H54 (cell line): ENCODE results near the gene THSD7B.

Source experiments
- DNase-seq: peaks from one replicate; pipeline ENCODE4 v3.0.0; 2011; ENCODE audit warnings: low spot score, mixed read lengths; ENCODE audit not compliant: insufficient read length
- FAIRE-seq: peaks from 3 replicates; lab custom pipeline; 2011; peaks lifted over from hg19 to GRCh38; lab: Jason Lieb, UNC
- POLR2A ChIP-seq: IDR thresholded peaks from 2 replicates; pipeline ENCODE4 v1.6.1; 2011; ENCODE audit warnings: low read depth, mild to moderate bottlenecking, low read length

Gene THSD7B

GRCh38 chr2:137590102-137590501, 824.8 kb downstream of the THSD7B start:
- TF ChIP-seq POLR2A: no peak
- no peak for DNase-seq
- FAIRE-seq: no peak

DNA sequence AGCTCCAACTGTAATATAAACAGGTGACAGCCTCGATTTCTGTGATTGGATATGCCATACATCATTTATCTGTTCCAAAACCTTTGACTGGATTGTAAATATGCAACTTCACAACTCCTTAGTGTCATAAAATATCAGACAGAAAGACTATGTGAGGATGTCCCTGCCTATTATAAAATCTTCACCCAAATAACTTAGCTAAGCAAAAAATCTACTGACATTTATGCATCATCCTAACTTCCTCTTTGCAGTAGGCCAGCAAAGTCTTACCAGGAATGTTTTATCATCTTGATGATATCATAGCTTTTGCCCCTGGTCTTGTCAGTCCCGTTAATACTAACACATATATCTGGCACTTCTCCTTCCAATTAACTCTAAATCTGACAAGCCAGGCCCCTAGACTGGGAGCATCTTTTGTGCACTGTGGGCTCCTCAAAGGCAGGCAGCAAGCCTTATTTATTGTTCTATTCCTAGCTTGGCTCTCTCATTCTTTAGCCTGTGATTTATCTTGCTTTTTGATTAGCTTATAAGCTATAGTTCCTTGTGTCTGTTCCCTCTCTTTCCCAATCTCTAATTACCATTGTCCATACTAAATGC, 842.5 kb downstream of the THSD7B start:
- no peak for TF ChIP-seq POLR2A
- DNase-seq: no peak
- no peak for FAIRE-seq

- no peak for TF ChIP-seq POLR2A
- DNase-seq (no peak), FAIRE-seq (no peak)
Observed at GRCh38 chr2:137638932-137639331, 873.6 kb downstream of the THSD7B start.

- no peak for TF ChIP-seq POLR2A
- DNase-seq (no peak), FAIRE-seq (no peak)
Observed at GRCh38 chr2:137644731-137645130, 879.4 kb downstream of the THSD7B start.

- TF ChIP-seq POLR2A: no peak
- FAIRE-seq (no peak), DNase-seq (no peak)
Observed at GRCh38 chr2:137654046-137654445, 888.7 kb downstream of the THSD7B start.

DNA sequence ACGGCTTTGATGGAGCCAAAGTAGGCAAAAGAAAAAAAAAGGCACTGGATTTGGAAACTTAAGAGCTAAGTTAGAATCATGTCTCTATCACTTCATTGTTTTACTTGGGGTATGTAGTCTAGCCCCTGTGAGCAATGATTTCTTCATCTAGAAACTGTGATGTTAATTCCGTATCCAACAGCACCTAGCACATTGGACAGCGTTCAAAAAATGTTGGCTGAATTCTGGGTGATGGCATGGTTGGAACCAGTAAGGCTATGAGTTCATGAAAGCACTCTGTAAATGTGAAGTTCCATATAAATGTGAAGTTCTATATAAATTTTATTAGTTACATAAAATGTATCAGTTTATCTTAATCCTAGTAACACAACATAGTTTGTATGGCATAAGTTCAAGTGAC, 890.5 kb downstream of the THSD7B start:
- FAIRE-seq (no peak), DNase-seq (no peak)
- TF ChIP-seq POLR2A: no peak

- DNase-seq: no peak
- no peak for FAIRE-seq
- TF ChIP-seq POLR2A: no peak
Observed at GRCh38 chr2:137658433-137658832, 893.1 kb downstream of the THSD7B start.

GRCh38 chr2:137659616-137660015, 894.3 kb downstream of the THSD7B start:
- DNase-seq (no peak), FAIRE-seq (no peak)
- no peak for TF ChIP-seq POLR2A

- no peak for FAIRE-seq
- TF ChIP-seq POLR2A: no peak
Observed at GRCh38 chr2:137670111-137670510, 904.8 kb downstream of the THSD7B start.

GRCh38 chr2:137672989-137673552, 907.7 kb downstream of the THSD7B start:
- DNase-seq (no peak), FAIRE-seq (no peak)
- no peak for TF ChIP-seq POLR2A

More at GRCh38 chr2:137670111-137670510, 904.8 kb downstream of the THSD7B start:
- no peak for DNase-seq

GRCh38 chr2:137674991-137675390, 909.6 kb downstream of the THSD7B start:
- FAIRE-seq (no peak), DNase-seq (no peak)
- no peak for TF ChIP-seq POLR2A

- FAIRE-seq (no peak), DNase-seq (no peak)
- TF ChIP-seq POLR2A: no peak
Observed at GRCh38 chr2:137675584-137676327, 910.4 kb downstream of the THSD7B start.

GRCh38 chr2:137676346-137676745, 911.0 kb downstream of the THSD7B start:
- FAIRE-seq (no peak), DNase-seq (no peak)
- no peak for TF ChIP-seq POLR2A

DNA sequence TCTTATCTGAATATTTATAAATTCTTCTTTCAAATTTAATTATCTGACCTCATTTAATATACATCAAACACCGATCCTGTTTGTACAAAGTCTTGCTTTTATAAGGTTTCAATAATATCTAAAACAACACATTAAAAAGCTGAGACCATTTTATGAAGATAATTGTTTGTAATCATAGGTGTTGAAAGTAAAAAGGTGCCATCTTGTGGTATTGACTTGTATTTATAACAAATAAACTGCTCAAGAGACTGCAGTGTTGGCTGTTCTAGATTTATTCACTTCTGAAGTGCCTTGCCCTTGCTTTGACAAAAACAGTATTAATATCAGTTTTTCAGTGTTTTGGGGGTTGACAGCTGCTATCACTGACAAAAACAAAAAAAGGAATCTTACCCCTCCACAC, 912.1 kb downstream of the THSD7B start:
- DNase-seq (no peak), FAIRE-seq (no peak)
- no peak for TF ChIP-seq POLR2A
